ENCODE data around the gene FAM50A.

FAM50A gene

DNA sequence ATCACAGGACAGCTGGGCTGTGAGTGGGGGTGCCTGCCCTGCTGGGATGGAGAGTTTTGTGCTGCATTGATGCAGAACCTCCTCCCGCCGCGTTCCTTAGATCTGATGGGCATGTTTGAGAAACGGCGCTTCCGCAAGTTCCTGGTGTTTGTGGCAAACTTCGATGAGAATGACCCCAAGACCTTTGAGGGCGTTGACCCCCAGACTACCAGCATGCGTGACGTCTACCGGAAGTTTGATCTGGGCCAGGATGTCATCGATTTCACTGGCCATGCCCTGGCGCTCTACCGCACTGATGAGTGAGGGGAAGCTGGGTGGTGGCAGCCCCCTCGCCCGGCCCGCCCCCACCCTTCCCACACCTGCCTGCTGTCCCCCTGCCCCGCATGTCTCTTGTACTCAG is 4.1 kb upstream of the FAM50A start:
- no peak for DNase-seq (ENCODE audit: low read depth in 2 of 2)

- DNase-seq (ENCODE audit: low read depth in 2 of 2) = no peak
Observed at GRCh38 chrX:154440623-154441357, 3.2 kb upstream of the FAM50A start.

- DNase-seq (ENCODE audit: low read depth in 2 of 2) = no peak
Observed at GRCh38 chrX:154441564-154441963, 2.4 kb upstream of the FAM50A start.

GRCh38 chrX:154441984-154442707 is 1.8 kb upstream of the FAM50A start:
- no peak for DNase-seq (ENCODE audit: low read depth in 2 of 2)

GRCh38 chrX:154443479-154443910 is 446 bp upstream of the FAM50A start:
- no peak for DNase-seq (ENCODE audit: low read depth in 2 of 2)

GRCh38 chrX:154444755-154445246 is 860 bp downstream of the FAM50A start:
- no peak for DNase-seq (ENCODE audit: low read depth in 2 of 2)

- DNase-seq (ENCODE audit: low read depth in 2 of 2) = no peak
Observed at GRCh38 chrX:154445776-154446175, 1.8 kb downstream of the FAM50A start.

GRCh38 chrX:154446430-154446829 is 2.5 kb downstream of the FAM50A start:
- no peak for DNase-seq (ENCODE audit: low read depth in 2 of 2)

DNA sequence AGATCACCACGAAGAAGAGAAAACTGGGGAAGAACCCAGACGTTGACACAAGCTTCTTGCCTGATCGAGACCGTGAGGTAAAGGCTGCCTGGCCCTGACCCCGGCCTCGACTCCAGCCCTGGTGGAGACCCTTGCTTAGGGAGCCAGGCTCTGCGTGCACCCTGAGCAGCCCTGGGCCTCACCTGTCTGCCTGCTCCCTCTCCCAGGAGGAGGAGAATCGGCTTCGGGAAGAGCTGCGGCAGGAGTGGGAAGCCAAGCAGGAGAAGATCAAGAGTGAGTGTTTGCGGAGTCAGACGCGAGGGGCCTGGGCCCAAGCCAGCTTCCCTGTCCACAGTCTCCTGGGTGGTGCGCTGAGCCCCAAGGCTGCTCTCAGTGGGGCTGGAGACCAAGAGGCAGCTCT is 4.5 kb downstream of the FAM50A start:
- DNase-seq (ENCODE audit: low read depth in 2 of 2) = no peak

- no peak for DNase-seq (ENCODE audit: low read depth in 2 of 2)
Observed at GRCh38 chrX:154449618-154450017, 5.7 kb downstream of the FAM50A start.

DNA sequence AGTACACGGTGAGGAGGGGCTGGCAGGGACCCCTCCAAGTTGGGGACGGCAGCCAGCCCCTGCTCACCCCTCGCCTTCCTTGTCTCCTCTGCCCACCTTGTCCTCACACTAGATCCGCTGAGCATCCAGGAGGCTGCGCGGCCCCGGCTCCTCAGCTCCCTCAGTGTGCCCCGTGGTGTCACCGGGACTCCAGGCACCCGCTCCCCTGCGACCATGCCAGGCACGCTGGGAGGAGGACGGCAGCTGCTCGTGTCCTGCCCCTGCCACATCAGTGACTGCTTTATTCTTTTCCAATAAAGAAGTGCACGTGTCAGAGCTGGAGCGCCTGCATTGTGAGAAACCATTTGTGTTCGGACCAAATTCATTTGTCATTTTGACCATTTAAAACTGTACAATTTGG is 6.4 kb downstream of the FAM50A start:
- no peak for DNase-seq (ENCODE audit: low read depth in 2 of 2)

DNA sequence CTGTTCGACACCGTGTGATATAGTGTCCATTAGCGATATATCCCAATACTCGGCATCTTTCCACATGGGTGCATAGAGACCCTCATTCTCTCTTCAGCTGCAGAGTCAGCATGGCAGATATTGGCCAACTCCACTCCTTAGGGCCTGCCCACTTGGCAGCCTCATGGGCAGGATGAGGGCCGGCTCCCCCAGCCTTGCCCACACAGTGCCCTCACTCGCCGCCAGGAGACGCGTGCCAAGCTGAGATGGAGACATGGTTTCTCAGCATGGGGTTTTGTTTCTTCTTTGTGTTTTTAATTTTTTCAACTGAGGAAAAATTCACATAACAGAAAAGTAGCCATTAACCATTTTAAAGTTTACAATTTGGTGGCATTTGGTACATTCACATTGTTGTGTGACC is 8.9 kb downstream of the FAM50A start:
- DNase-seq (ENCODE audit: low read depth in 2 of 2) = no peak

- peak; percentile 29 to 42 for DNase-seq (ENCODE audit: low read depth in 2 of 2)
Observed at GRCh38 chrX:154457491-154458115, 13.7 kb downstream of the FAM50A start.

DNA sequence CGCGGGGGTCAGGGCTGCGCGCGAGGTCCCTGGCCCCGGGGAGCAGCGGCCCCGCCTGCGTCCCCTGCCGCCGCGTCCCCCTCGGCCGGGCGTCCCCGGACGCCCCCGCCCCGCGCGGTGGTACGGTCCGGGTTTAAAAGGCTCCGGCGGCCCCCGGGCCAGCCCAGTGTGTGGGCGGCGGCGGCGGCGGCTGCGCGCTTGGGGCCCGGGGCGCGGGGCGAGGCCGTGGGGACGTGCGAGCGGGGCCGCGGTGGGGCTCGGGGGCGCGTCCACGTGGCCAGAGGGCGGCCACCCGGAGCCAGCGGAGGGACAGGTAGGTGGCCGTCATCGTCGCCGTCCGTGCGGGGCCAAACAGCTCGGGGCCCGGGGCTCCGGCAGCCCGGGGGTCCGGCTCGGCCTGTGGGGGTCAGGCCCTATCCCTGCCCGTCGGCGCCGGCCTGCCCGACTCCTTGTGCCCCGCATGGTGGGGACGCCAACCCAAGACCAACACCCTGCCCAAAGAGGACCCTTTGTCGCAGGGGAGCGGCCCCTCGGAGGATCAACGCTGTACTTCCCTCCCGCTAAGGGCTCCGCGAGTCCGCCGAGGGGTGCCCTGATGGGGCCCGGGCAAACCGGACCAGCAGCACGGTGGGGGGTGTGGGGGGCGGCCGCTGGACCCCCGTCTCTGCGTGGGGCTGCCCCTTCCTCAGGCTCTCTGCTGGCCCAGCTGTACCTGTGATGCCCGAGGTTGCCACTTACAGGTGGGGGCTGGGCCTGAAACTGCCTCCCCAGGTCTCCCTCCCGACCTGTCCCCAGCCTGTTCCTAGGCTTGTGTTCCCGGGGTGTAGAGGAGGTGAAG is 14.4 kb downstream of the FAM50A start, which contains the start of gene PLXNA3:
Gene PLXNA3, plus strand, starts transcription at position 166 of the 838 bp plus-strand sequence. CDS start 1,903 bp downstream, outside the sequence.
- DNase-seq (ENCODE audit: low read depth in 2 of 2) = peak; percentile 37 to 40

DNA sequence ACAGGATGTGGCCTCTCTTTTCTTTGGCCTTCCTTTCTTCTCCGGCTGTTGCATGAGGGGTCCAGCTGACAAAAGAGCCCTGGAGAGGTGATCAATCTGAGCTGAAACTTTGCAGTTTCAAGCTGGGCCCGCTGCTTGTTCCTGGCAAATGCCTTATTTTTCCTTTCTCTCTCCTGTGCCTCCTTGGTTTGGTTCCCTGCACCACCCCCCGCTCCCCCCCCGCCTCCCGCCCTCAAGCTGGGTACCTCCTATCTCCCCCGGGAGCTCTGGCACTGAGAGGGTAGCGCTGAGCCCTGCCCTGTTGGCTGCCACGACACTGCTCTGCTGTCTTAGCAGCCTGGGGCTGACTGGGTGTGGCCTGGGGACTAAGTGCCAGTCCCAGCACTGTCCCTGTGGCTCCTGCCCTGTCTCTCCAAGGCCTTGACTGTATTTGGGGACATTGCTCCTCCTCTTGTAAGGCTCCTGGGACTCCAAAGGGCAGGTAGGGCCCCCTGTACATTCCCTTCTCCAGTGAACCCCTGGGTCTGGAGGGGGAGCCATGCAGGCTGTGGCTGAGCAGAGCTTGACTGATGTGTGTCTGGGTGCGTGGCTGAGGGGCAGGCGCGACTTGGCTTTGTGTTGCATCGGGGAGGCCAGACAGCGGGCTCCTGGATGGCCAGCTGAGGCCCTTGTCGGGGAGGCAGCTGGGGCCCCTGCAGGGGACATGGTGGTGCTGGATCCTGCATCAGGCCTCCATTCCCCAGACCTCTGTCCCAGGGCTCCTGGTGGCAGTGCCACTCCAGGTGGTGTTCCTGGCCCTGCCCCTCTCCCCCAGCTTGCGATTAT is 15.2 kb downstream of the FAM50A start:
- DNase-seq (ENCODE audit: low read depth in 2 of 2) = no peak

- no peak for DNase-seq (ENCODE audit: low read depth in 2 of 2)
Observed at GRCh38 chrX:154459832-154460231, 15.9 kb downstream of the FAM50A start.

- DNase-seq (ENCODE audit: low read depth in 2 of 2) = no peak
Observed at GRCh38 chrX:154460326-154460725, 16.4 kb downstream of the FAM50A start.

DNA sequence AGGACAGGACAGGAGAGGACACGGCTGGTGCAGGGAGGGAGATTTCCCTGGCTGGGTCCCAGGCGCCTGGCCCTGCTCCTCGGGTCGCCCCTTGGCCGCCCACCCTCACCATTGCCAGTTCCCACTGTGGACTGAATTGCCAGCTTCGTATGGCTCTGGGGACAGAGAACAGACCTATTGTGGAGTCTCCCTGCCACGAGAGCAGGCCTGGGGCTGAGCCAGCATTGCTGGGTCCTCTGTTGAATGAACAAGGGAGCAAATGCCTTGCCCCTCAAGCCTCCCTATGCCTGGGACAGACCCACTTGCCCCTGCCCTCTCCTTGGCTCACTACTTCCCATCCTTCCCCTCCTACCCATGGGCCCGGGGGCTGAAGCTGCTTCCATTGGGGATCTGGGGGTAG is 18.5 kb downstream of the FAM50A start:
- no peak for DNase-seq (ENCODE audit: low read depth in 2 of 2)

DNA sequence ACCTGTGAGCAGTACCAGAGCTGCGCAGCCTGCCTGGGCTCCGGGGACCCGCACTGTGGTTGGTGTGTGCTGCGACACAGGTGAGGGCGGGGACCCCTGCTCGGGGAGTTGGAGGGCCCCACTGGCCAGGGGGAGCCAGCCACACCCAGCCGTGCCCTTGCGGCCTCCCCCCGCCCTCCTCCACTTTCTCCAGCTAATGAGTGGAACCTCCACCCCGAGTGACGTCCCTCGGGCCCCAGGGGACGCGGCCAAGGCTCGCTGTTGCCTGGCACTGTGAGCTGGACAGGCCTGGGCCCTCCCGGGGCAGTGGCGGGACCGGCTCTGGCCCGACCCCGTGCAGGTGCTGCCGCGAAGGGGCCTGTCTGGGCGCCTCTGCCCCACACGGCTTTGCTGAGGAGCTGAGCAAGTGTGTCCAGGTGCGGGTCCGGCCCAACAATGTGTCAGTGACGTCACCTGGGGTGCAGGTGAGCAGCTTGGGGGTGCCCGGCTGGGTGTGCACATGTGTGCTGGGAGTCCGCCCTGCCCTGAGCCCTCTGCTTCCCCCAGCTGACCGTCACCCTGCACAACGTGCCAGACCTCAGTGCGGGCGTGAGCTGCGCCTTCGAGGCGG is 19.8 kb downstream of the FAM50A start:
- no peak for DNase-seq (ENCODE audit: low read depth in 2 of 2)

- DNase-seq (ENCODE audit: low read depth in 2 of 2) = no peak
Observed at GRCh38 chrX:154464806-154465365, 20.9 kb downstream of the FAM50A start.
